AG10803 (cell line): ENCODE results near the gene CCDC43.

Experiments
- DNase-seq: peaks from one replicate; pipeline ENCODE4 v3.0.0; 2010; ENCODE audit warnings: low read depth
- H3K4me3 ChIP-seq: 2 replicates; pipeline ENCODE4 v1.5.1; 2011; ENCODE audit warnings: mild to moderate bottlenecking, low read length, control low read depth
- CTCF ChIP-seq: conservative IDR thresholded peaks from 2 replicates; pipeline ENCODE4 v1.5.1; 2011; ENCODE audit warnings: mild to moderate bottlenecking, low read length, control low read depth, inconsistent platforms

The CCDC43 gene

GRCh38 chr17:44663095-44663494 is 26.5 kb downstream of the CCDC43 start:
- no peak for TF ChIP-seq CTCF
- no peak overlapping the region for H3K4me3 ChIP-seq
- DNase-seq = no peak

- H3K4me3 ChIP-seq = no peak overlapping the region
- no peak for TF ChIP-seq CTCF
- DNase-seq = no peak
These were observed 27.7 kb downstream of the CCDC43 start for GRCh38 chr17:44661835-44662234.

GRCh38 chr17:44655983-44656710 is 33.4 kb downstream of the CCDC43 start, which contains the start of gene MEIOC:
Gene MEIOC (plus strand): TSS chr17:44656468. CDS start chr17:44656614, 146 bp downstream.
- TF ChIP-seq CTCF = peak; percentile 16; the same call in 1 of the 2 replicates
- H3K4me3 ChIP-seq = peak within 1 kb of the TSS; percentile 29
- no peak for DNase-seq

- no peak for DNase-seq
- TF ChIP-seq CTCF = no peak
- H3K4me3 ChIP-seq = no peak overlapping the region
These were observed 35.6 kb downstream of the CCDC43 start for GRCh38 chr17:44653954-44654353.

- H3K4me3 ChIP-seq = no peak overlapping the region
- DNase-seq = no peak
- TF ChIP-seq CTCF = no peak
These were observed 36.2 kb downstream of the CCDC43 start for GRCh38 chr17:44653384-44653783.

- no peak overlapping the region for H3K4me3 ChIP-seq
- TF ChIP-seq CTCF = no peak
- no peak for DNase-seq
These were observed 36.8 kb downstream of the CCDC43 start for GRCh38 chr17:44652727-44653126.

- no peak for TF ChIP-seq CTCF
- H3K4me3 ChIP-seq = no peak overlapping the region
- DNase-seq = no peak
These were observed 38.3 kb downstream of the CCDC43 start for GRCh38 chr17:44651228-44651627.
